HEK293 (cell line): ENCODE results near the gene SZRD1.

Experiments
- CTCF ChIA-PET: fragments of 350-600 bp; formaldehyde crosslinking; extraction: SDS; loops from one replicate; lab custom pipeline; 2021; ENCODE audit warnings: antibody characterized with exemption; lab: Yijun Ruan, JAX
- POLR2A ChIA-PET: fragments of 300-600 bp; formaldehyde crosslinking; extraction: SDS; loops from one replicate; lab custom pipeline; 2020; ENCODE audit warnings: antibody characterized with exemption, inconsistent platforms; lab: Yijun Ruan, JAX
- H3K27ac ChIP-seq: fragments of 200-500 bp; sonication (Bioruptor generic); 2 replicates; pipeline ENCODE4 v1.5.1; 2014; ENCODE audit warnings: low read depth, low read length, control low read depth, inconsistent platforms; ENCODE audit errors: extremely low read depth
- H3K36me3 ChIP-seq, 2 experiments: fragments of 200-500 bp in 1 of 2; sonication (Bioruptor generic) in 1 of 2; 1 replicate in 1 of 2; 2 replicates in 1 of 2; pipeline ENCODE4 v1.5.1; 2014 to 2017; ENCODE audit warnings: inconsistent platforms in 2 of 2, low read length in 2 of 2; ENCODE audit not compliant: control insufficient read depth in 2 of 2, insufficient read depth in 1 of 2
- H3K4me1 ChIP-seq: fragments of 200-500 bp; sonication (Bioruptor generic); 2 replicates; pipeline ENCODE4 v1.5.1; 2014; ENCODE audit warnings: mild to moderate bottlenecking, low read length, inconsistent platforms; ENCODE audit not compliant: control insufficient read depth, insufficient read depth
- H3K4me3 ChIP-seq: 2 replicates; pipeline ENCODE4 v1.5.1; 2011; ENCODE audit warnings: low read depth, mild to moderate bottlenecking, control low read depth, low read length, moderate library complexity
- H3K9me3 ChIP-seq: fragments of 200-500 bp; sonication (Bioruptor generic); 2 replicates; pipeline ENCODE4 v1.5.1; 2014; ENCODE audit warnings: low read depth, low read length, inconsistent platforms; ENCODE audit not compliant: control insufficient read depth, insufficient read depth
- EGR2 ChIP-seq: fragments of 450-650 bp; formaldehyde crosslinking; IDR thresholded peaks from 2 replicates; pipeline ENCODE4 v1.5.1; 2016; ENCODE audit warnings: low read depth, missing biosample characterization, missing genetic modification characterization
- HOXC10 ChIP-seq: sonication (generic); formaldehyde crosslinking; IDR thresholded peaks from 2 replicates; pipeline ENCODE4 v1.8.1; 2023; ENCODE audit warnings: mild to moderate bottlenecking, missing genetic modification reagents
- KLF1 ChIP-seq: fragments of 450-650 bp; formaldehyde crosslinking; IDR thresholded peaks from 2 replicates; pipeline ENCODE4 v1.5.1; 2016; ENCODE audit warnings: missing biosample characterization, missing genetic modification characterization
- KLF8 ChIP-seq: fragments of 450-650 bp; formaldehyde crosslinking; IDR thresholded peaks from 2 replicates; pipeline ENCODE4 v1.5.1; 2016; ENCODE audit warnings: missing biosample characterization, missing genetic modification characterization
- KLF9 ChIP-seq: fragments of 450-650 bp; formaldehyde crosslinking; IDR thresholded peaks from 2 replicates; pipeline ENCODE4 v1.5.1; 2016; ENCODE audit warnings: missing biosample characterization, missing genetic modification characterization, low read depth
- SALL2 ChIP-seq: fragments of 450-650 bp; formaldehyde crosslinking; IDR thresholded peaks from 2 replicates; pipeline ENCODE4 v1.5.0; 2017; ENCODE audit warnings: missing biosample characterization, mild to moderate bottlenecking, missing genetic modification characterization, borderline replicate concordance
- ZBTB20 ChIP-seq: fragments of 450-650 bp; formaldehyde crosslinking; IDR thresholded peaks from 2 replicates; pipeline ENCODE4 v1.5.1; 2016; ENCODE audit warnings: missing biosample characterization, missing genetic modification characterization
- ZFP37 ChIP-seq: fragments of 450-650 bp; formaldehyde crosslinking; IDR thresholded peaks from 2 replicates; pipeline ENCODE4 v1.5.1; 2016; ENCODE audit warnings: missing biosample characterization, missing genetic modification characterization
- ZNF10 ChIP-seq: fragments of 450-650 bp; formaldehyde crosslinking; IDR thresholded peaks from 2 replicates; pipeline ENCODE4 v1.5.1; 2017; ENCODE audit warnings: missing biosample characterization, missing genetic modification characterization
- ZNF121 ChIP-seq: fragments of 450-650 bp; formaldehyde crosslinking; IDR thresholded peaks from 2 replicates; pipeline ENCODE4 v1.5.1; 2016; ENCODE audit warnings: missing biosample characterization, missing genetic modification characterization
- ZNF132 ChIP-seq: fragments of 450-650 bp; formaldehyde crosslinking; IDR thresholded peaks from 2 replicates; pipeline ENCODE4 v1.5.1; 2017; ENCODE audit warnings: missing biosample characterization, missing genetic modification characterization, borderline replicate concordance
- ZNF157 ChIP-seq: fragments of 450-650 bp; formaldehyde crosslinking; IDR thresholded peaks from 2 replicates; pipeline ENCODE4 v1.5.1; 2016; ENCODE audit warnings: missing biosample characterization, missing genetic modification characterization
- ZNF16 ChIP-seq: fragments of 450-650 bp; formaldehyde crosslinking; IDR thresholded peaks from 2 replicates; pipeline ENCODE4 v1.5.1; 2016; ENCODE audit warnings: low read depth, missing biosample characterization, missing genetic modification characterization
- ZNF214 ChIP-seq: fragments of 450-650 bp; formaldehyde crosslinking; IDR thresholded peaks from 2 replicates; pipeline ENCODE4 v1.5.1; 2017; ENCODE audit warnings: missing biosample characterization, mild to moderate bottlenecking, missing genetic modification characterization, borderline replicate concordance
- ZNF274 ChIP-seq, 2 experiments: fragments of 200-500 bp in 1 of 2; fragments of 450-650 bp in 1 of 2; sonication (Bioruptor generic) in 1 of 2; formaldehyde crosslinking in 1 of 2; IDR thresholded peaks; 2 replicates each; pipeline versions ENCODE4 v1.5.1 to v1.6.1; 2014 to 2016; ENCODE audit warnings: borderline replicate concordance in 1 of 2, inconsistent platforms in 1 of 2, low read length in 1 of 2, missing biosample characterization in 1 of 2, missing genetic modification characterization in 1 of 2
- ZNF335 ChIP-seq: fragments of 450-650 bp; formaldehyde crosslinking; conservative IDR thresholded peaks from 2 replicates; pipeline ENCODE4 v1.5.1; 2016; ENCODE audit warnings: missing biosample characterization, missing genetic modification characterization
- ZNF366 ChIP-seq: fragments of 450-650 bp; formaldehyde crosslinking; conservative IDR thresholded peaks from 2 replicates; pipeline ENCODE4 v1.5.1; 2016; ENCODE audit warnings: missing biosample characterization, missing genetic modification characterization
- ZNF423 ChIP-seq: fragments of 450-650 bp; formaldehyde crosslinking; IDR thresholded peaks from 2 replicates; pipeline ENCODE4 v1.5.1; 2016; ENCODE audit warnings: missing biosample characterization, missing genetic modification characterization
- ZNF48 ChIP-seq: fragments of 450-650 bp; formaldehyde crosslinking; IDR thresholded peaks from 2 replicates; pipeline ENCODE4 v1.5.1; 2016; ENCODE audit warnings: missing biosample characterization, missing genetic modification characterization
- ZNF585B ChIP-seq: fragments of 450-650 bp; formaldehyde crosslinking; IDR thresholded peaks from 2 replicates; pipeline ENCODE4 v1.5.1; 2016; ENCODE audit warnings: missing biosample characterization, missing genetic modification characterization
- ZNF654 ChIP-seq: fragments of 450-650 bp; formaldehyde crosslinking; IDR thresholded peaks from 2 replicates; pipeline ENCODE4 v1.5.1; 2016; ENCODE audit warnings: low read depth, missing biosample characterization, missing genetic modification characterization
- ZNF664 ChIP-seq: fragments of 450-650 bp; formaldehyde crosslinking; IDR thresholded peaks from 2 replicates; pipeline ENCODE4 v1.5.1; 2016; ENCODE audit warnings: missing biosample characterization, missing genetic modification characterization
- ZNF677 ChIP-seq: fragments of 450-650 bp; IDR thresholded peaks from 2 replicates; pipeline ENCODE4 v1.5.0; 2018; ENCODE audit warnings: missing biosample characterization, mild to moderate bottlenecking, missing genetic modification characterization, moderate library complexity
- ZNF768 ChIP-seq: fragments of 450-650 bp; formaldehyde crosslinking; IDR thresholded peaks from 2 replicates; pipeline ENCODE4 v1.5.1; 2018; ENCODE audit warnings: missing biosample characterization, mild to moderate bottlenecking, missing genetic modification characterization
- TF ChIP-seq, protein P1 (sequence below): fragments of 450-650 bp; formaldehyde crosslinking; IDR thresholded peaks from 2 replicates; pipeline ENCODE4 v1.5.1; 2016; ENCODE audit warnings: missing biosample characterization, missing genetic modification characterization
- TF ChIP-seq, protein P2 (sequence below): fragments of 450-650 bp; formaldehyde crosslinking; IDR thresholded peaks from 2 replicates; pipeline ENCODE4 v1.5.1; 2017; ENCODE audit warnings: missing biosample characterization, mild to moderate bottlenecking, missing genetic modification characterization, moderate library complexity
- TF ChIP-seq, protein P3 (sequence below): fragments of 450-650 bp; formaldehyde crosslinking; IDR thresholded peaks from 2 replicates; pipeline ENCODE4 v1.5.1; 2017; ENCODE audit warnings: missing biosample characterization, missing genetic modification characterization
- TF ChIP-seq, protein P4 (sequence below): fragments of 450-650 bp; formaldehyde crosslinking; IDR thresholded peaks from 2 replicates; pipeline ENCODE4 v1.5.1; 2016; ENCODE audit warnings: missing biosample characterization, missing genetic modification characterization

The SZRD1 gene

DNA sequence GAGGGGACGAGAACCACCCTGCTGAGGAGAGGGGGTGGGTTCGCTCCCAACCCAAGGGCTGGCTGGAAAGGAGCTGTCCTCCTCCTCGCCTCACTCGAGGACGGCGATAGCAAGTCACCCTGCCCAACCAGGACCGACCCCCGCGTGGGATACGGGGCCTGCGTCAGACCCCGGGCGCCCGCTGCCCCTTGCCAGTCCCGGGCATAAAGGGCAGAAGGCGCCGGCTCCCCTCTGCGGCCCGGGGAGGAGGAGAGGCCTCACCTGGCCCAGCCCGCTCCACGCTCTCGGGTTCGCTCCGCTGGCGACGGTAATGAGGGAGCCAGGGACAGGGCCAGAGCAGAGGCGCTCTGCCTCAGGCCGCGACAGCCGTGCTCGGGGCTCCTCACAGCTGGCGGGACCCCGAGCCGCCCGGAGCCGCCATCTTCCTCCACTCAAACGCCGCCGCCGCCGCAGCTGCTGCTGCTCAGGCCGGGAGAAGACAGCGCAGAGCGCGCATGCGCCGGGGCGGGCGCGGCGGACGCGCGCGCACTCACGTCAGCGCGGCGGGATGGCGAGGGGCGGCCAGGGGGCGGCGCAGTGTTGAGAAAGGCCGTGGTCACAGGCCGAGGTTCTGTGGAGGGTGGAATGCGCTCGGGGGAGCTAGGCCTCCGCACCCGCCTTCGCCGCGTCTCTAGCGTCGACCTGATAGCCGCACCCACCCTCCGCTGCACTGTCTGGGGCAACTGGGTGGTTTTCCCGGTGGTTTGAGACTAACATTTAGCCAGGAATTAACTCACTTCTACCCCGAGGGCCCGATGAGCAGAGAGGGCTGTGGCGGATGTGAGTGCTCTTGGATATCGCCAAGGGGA is 14.8 kb upstream of the SZRD1 start, which contains the start of gene FBXO42:
FBXO42 (minus strand) TSS at position 487 of the 848 bp plus-strand sequence. CDS start 37,062 bp downstream, outside the sequence.
- CTCF ChIA-PET, result interaction anchor here (0.6 to 4.4 kb wide), 7 partner anchors 11 to 161 kb away, joined by 3 to 36 read pairs (median 3); no protein-coding TSS in a partner anchor
- peaks cover 16% of the 10 kb centered on the region for H3K4me1 ChIP-seq
- POLR2A ChIA-PET, result interaction anchor here (0.6 to 2.7 kb wide), 7 partner anchors 11 to 211 kb away, joined by 3 to 9 read pairs (median 5); partner anchors contain the start of gene SZRD1
- no peaks in the 10 kb centered on the region for H3K9me3 ChIP-seq
- peak within 1 kb of the TSS; percentile 95 for H3K4me3 ChIP-seq
- H3K36me3 ChIP-seq, result no peaks in the 10 kb centered on the region
- peak within 1 kb of the TSS; percentile 75 for H3K27ac ChIP-seq
- TF ChIP-seq ZNF274 (IDR thresholded peaks at IDR 0.05; ENCODE audit: low read length) (no peak), ZNF274 (tag by site-specific recombination; IDR thresholded peaks at IDR 0.05; ENCODE audit: borderline replicate concordance) (no peak), ZNF214 (tag by site-specific recombination) (no peak), ZNF664 (tag by site-specific recombination) (no peak), ZBTB20 (tag by site-specific recombination) (peak; percentile 96), ZNF10 (tag by site-specific recombination) (peak; percentile 10; the same call in 1 of the 2 replicates), ZNF654 (tag by site-specific recombination) (no peak), EGR2 (peak; percentile 77), ZNF423 (no peak), HOXC10 (CRISPR knock-in tag) (no peak), ZNF677 (tag by site-specific recombination) (no peak), ZNF768 (tag by site-specific recombination) (no peak), KLF8 (tag by site-specific recombination) (peak; percentile 77), KLF1 (tag by site-specific recombination) (peak; percentile 20; the same call in 1 of the 2 replicates), ZNF335 (tag by site-specific recombination) (peak; percentile 96), ZNF585B (tag by site-specific recombination) (no peak), KLF9 (tag by site-specific recombination) (peak; percentile 26; the same call in 1 of the 2 replicates), ZNF132 (no peak), SALL2 (tag by site-specific recombination) (no peak), ZNF16 (no peak; the same call in 1 of the 2 replicates), ZNF157 (tag by site-specific recombination) (no peak), ZNF366 (tag by site-specific recombination) (no peak), ZNF121 (tag by site-specific recombination) (no peak), ZNF48 (tag by site-specific recombination) (no peak), ZFP37 (peak; percentile 42; the same call in 1 of the 2 replicates)
- TF ChIP-seq, protein P1, sequence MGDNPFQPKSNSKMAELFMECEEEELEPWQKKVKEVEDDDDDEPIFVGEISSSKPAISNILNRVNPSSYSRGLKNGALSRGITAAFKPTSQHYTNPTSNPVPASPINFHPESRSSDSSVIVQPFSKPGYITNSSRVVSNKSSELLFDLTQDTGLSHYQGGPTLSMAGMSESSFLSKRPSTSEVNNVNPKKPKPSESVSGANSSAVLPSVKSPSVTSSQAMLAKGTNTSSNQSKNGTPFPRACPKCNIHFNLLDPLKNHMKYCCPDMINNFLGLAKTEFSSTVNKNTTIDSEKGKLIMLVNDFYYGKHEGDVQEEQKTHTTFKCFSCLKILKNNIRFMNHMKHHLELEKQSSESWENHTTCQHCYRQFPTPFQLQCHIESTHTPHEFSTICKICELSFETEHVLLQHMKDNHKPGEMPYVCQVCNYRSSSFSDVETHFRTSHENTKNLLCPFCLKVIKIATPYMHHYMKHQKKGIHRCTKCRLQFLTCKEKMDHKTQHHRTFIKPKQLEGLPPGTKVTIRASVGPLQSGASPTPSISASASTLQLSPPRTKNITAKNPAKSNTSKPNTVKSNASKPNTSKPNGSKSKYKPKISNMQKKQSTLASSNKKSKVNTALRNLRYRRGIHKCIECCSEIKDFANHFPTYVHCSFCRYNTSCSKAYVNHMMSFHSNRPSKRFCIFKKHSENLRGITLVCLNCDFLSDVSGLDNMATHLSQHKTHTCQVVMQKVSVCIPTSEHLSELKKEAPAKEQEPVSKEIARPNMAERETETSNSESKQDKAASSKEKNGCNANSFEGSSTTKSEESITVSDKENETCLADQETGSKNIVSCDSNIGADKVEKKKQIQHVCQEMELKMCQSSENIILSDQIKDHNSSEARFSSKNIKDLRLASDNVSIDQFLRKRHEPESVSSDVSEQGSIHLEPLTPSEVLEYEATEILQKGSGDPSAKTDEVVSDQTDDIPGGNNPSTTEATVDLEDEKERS (tag by site-specific recombination), result no peak
- TF ChIP-seq, protein P2, sequence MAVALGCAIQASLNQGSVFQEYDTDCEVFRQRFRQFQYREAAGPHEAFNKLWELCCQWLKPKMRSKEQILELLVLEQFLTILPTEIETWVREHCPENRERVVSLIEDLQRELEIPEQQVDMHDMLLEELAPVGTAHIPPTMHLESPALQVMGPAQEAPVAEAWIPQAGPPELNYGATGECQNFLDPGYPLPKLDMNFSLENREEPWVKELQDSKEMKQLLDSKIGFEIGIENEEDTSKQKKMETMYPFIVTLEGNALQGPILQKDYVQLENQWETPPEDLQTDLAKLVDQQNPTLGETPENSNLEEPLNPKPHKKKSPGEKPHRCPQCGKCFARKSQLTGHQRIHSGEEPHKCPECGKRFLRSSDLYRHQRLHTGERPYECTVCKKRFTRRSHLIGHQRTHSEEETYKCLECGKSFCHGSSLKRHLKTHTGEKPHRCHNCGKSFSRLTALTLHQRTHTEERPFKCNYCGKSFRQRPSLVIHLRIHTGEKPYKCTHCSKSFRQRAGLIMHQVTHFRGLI (tag by site-specific recombination), result peak; percentile 9; the same call in 1 of the 2 replicates
- TF ChIP-seq, protein P3, sequence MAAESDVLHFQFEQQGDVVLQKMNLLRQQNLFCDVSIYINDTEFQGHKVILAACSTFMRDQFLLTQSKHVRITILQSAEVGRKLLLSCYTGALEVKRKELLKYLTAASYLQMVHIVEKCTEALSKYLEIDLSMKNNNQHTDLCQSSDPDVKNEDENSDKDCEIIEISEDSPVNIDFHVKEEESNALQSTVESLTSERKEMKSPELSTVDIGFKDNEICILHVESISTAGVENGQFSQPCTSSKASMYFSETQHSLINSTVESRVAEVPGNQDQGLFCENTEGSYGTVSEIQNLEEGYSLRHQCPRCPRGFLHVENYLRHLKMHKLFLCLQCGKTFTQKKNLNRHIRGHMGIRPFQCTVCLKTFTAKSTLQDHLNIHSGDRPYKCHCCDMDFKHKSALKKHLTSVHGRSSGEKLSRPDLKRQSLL (tag by site-specific recombination), result no peak; the same call in 1 of the 2 replicates
- TF ChIP-seq, protein P4, sequence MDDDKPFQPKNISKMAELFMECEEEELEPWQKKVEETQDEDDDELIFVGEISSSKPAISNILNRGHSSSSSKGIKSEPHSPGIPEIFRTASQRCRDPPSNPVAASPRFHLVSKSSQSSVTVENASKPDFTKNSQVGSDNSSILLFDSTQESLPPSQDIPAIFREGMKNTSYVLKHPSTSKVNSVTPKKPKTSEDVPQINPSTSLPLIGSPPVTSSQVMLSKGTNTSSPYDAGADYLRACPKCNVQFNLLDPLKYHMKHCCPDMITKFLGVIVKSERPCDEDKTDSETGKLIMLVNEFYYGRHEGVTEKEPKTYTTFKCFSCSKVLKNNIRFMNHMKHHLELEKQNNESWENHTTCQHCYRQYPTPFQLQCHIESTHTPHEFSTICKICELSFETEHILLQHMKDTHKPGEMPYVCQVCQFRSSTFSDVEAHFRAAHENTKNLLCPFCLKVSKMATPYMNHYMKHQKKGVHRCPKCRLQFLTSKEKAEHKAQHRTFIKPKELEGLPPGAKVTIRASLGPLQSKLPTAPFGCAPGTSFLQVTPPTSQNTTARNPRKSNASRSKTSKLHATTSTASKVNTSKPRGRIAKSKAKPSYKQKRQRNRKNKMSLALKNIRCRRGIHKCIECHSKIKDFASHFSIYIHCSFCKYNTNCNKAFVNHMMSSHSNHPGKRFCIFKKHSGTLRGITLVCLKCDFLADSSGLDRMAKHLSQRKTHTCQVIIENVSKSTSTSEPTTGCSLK (tag by site-specific recombination), result no peak
